OCI-M2 (cell line): ENCODE data around the gene ZBTB7A.

ENCODE experiments used
- DNase-seq: peaks from one replicate; lab custom pipeline; 2025; ENCODE audit not compliant: unreplicated experiment; lab: John Stamatoyannopoulos, UW

The ZBTB7A gene

DNA sequence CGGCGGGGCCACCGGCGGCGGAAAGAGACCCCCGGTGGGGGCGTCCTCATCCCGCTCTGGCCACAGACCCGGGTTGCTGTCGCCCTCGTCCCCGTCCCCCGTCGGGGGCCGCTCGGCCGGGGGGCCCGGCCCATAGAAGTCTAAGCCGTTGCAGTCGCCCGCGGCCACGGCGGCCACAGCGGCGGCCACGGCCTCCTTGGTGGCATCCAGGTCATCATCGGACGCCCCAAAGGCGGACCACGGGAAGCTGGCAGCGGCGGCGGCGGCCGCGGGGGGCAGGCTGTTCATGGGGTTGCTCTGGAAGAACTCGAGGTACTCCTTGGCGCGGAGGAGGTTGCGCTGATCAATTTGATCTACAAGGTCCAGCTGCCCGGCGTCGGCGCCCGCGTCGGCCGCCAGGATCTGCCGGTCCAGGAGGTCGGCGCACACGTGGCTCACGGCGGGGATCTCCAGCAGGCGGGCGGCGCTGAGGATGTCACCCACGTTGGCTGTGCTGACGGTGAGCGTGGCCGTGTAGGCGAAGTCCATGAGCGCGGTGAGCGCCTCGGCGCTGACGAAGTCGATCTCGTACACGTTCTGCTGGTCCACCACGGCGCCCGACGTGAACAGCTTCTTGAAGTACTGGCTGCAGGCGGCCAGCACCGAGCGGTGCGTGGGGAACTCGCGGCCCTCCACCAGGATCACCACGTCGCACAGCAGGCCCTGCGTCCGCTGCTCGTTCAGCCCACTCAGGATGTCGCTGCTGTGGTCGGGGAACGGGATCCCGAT, 12.1 kb downstream of the ZBTB7A start:
- DNase-seq = no peak

DNA sequence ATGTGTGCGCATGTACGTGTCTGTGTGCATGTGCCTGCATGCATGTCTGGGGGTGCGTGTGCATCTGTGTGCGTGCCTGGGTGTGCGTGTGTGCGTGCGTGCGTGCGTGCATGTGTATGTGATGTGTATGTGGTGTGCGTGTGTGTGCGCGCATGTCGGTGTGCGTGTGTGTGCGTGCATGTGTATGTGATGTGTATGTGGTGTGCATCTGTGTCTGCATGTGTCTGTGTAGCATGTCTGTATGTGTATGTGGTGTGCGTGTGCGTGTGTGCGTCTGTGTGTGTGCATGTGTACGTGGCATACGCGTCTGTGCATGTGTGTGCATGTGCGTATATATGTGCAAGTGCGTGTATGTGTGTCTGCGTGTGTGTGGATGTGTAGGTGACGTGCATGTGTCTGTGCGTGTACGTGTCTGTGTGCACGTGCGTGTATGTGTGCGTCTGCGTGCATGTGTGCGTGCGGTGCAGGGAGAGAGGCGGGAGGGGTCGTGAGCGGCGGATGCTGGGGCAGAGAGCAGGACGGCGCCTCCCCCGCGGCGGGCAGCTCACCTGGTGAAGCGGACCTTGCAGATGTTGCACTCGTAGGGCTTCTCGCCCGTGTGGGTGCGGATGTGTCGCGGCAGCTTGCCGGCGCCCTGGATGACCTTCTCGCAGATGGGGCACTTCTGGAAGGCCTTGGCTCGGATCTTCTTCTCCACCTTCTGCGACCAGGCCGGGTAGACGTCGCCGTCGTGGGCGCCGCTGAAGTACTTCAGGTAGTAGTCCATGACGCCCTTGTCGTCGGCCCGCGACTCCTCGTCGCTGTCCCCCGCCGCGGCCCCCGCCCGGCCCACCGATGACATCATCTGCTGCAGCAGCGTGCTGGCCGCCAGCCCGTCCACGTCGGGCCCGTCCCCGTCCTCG, 13.0 kb downstream of the ZBTB7A start:
- DNase-seq = no peak

DNA sequence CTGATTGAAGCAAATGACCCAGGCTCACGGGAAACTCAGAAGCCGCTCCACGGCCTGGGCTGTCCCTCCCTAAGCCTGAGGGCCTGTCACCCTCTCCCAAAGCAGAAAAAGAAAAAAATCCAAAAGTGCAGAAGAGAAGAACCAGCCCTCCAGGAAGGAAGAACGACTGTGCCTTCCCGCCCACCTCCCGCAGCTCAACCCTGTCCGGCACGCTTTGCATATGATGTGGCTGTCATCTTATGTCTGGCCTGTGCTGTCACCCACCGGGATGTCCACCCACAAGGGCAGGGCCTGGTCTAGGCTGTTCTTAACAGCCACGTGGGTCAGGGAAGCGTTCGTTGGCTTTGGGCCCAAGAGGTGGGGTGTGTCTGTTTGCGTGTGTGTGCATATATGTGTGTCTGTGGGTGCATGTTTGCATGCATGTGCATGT, 13.7 kb downstream of the ZBTB7A start:
- no peak for DNase-seq

GRCh38 chr19:4052114-4052992, 14.3 kb downstream of the ZBTB7A start:
- no peak for DNase-seq

DNA sequence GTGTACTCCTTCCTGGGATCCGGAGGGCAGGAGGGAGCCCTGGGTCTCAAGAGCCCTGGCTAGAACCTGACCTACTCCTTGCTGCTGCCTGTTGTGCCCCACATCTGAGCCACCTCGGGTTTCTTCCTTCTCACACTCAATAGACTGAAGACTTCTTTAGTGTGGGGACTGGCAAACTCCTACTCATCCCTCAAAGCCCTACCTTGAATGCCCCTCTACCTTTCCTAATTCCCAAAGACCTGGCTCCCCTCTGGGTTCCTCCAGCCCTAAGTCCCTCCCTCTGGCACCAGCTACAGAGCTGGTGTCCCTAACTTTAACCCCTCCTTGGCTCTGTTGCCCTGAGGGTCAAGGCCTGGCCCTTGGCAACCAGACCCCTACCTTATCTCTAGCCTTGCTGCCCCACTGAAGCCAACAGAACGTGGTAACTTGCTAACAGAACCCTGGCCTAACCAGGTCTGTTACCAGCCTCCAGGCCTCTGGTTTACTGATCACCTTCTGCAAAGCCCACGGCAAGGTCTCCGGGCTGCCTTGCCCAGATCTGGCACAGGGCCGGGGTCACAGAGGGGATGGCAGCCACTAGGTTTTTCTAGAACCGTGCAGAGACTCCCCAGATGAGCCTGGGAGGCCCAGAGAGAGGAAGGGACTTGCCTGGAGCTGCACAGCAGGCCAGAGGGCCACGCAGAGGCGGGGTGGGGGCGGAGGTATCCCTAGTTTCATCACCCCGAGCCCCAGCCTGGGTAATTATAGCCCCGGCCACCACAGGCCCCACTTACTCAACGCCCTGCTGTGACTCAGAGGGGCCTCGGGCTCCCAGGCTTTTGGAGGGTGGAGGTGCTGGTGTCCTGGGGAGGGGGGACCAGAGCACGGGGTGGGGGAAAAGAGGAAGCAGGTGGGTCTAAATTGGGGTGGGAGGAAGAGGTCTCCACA, 15.3 kb downstream of the ZBTB7A start:
- no peak for DNase-seq

DNA sequence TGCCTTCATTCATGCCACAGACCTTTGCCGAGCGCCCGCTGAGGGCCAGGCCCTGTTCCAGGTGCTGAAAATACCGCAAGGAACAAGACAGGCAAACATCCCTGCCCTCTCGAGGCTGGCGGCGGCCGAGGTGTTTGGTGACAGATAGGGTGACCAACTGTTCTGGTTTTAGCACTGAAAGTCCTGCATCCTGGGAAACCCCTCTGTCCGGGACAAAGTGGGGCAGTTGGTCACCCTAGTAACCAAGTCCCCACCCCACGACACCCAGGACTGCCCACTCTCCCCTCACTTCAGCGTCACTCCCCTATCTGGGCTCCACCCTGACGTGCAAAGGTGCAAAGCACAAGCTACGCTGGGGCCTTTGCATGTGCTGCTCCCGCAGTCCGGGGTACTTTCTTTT, 17.3 kb downstream of the ZBTB7A start:
- DNase-seq = no peak

- no peak for DNase-seq
These were observed 19.6 kb downstream of the ZBTB7A start for GRCh38 chr19:4046946-4047683.

GRCh38 chr19:4046362-4046691, 20.4 kb downstream of the ZBTB7A start:
- no peak for DNase-seq

- no peak for DNase-seq
These were observed 20.9 kb downstream of the ZBTB7A start for GRCh38 chr19:4045597-4046361.

GRCh38 chr19:4044990-4045465, 21.7 kb downstream of the ZBTB7A start:
- DNase-seq = no peak

DNA sequence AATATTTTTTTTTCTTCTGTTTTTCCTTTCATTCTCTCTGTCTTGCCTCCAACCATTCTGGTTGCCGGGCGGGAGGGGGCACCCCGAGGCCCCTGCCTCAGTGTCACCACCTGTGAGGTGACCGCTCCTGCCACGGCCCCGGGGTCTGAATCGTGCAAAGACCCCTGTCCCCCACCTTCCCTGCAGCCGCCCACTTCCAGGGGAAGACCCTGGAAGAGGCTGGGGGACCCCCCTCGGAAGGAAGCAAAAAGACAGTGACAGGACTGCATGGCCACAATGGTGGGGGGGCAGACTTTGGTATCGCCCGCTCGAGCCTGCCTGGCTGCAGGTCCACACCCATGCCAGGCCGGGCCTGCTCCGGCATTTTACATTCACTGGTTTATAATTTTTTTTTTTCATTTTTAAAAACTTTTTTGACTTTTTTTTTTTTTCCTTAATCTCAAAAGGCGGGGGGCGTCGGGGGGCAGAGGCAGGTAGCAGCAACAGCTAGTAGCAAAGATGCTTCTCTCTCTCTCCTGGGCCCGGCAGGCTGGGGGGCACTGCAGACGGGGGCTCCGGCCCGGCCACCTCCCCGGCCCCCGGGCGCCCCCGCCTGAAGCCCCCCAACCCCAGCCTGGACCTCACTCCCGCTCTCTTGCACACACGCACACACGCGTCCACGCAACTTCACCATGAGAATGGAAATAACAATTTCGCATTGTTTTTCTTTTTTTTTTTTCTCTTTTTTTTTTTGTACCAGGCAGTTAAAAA, 22.6 kb downstream of the ZBTB7A start:
- DNase-seq = no peak

DNA sequence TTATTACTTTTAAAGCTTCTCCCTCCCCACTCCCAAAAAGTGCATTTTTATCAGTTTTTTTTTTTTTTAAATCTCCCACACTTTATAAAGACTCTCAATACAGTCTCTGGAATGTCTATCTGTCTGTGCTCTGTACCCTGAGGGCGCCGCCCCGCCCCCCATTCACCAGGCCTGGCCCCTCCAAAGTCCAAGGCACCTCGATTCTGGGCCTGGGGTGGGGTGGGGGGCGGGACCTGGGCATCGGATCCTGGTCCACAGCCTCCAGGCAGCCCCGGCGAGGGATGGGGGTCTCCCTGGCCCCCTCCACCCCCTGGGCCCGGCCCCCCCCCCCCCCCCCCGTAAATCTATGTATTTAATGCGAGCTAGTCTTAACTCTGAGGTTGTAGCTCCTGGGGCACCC, 23.3 kb downstream of the ZBTB7A start:
- no peak for DNase-seq

DNA sequence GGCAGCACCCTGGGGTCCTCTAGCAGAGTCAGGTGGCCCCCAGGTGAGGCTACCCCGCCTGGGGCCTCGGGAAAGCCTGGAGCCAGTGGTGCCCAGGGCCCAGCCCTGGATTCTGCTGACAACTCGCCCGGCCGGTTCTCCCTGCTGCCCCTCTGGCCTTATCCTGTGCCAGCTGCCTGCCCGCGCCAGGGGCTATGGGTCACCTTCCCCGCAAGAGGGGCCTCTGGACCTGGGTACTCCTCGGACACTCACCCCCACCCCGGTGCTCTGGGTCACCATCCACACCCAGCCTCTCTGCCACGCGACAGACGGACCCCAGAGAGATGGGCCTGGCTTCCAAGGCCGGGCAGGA, 24.0 kb downstream of the ZBTB7A start:
- no peak for DNase-seq

GRCh38 chr19:4042064-4042730, 24.5 kb downstream of the ZBTB7A start:
- no peak for DNase-seq

DNA sequence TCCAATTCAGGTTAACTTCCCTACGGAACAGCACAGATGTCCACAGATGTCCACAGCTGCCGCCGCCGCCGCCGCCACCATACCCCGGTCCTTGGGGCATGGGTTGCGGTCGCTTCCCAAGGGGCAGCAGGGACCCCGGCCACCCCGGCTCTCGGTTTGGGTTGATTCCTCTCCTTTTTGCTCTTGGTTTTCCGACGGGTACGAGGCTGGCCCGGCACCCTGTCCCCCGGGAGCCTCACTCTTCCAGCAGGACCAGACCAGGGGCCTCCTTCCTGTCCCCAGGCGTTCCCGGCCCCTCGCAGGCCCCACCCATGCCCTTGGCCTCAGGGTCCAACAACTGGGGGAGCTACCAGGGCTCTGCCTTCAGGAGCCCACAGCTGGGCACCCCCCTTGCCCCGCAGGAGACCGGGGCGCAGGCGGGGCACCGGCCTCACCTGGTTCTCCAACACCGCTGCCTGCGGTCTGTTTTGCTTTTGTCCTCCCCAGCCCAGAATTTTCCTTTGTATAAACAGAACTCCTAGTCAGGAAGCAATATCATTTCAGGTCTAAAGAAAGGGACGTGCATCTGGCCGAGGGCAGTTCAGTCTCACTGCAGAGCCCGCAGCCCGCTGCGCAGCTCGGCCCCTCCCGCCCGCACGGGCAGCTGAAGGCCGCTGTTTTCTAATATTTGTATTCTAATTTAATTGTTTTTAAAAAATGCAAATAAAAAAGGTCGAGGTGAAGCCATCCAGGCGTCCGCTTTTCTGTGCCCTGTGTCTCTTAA, 27.9 kb downstream of the ZBTB7A start:
- DNase-seq = no peak

DNA sequence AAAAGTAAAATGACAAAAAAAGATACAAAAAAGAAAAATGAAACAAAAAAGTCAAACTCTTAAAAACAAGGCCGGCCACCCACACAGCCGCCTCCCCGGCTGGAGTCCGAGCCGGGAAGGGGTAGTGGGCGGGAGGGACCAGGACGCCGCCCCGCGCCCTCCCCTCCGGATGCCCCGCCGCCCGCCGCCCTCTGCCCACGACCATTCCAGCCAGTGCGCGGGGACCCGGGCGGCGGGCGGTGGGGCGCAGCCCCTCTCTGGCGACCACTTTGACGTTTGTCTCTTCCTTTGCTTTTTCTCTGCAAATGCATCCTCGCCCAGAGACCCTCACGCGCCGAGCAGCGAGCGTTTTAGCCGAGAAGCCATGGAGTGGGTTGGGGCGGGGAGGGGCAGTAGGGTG, 28.6 kb downstream of the ZBTB7A start:
- DNase-seq = no peak
